ENCODE results near the gene STRN4. TPM values are rescaled to one million over a fixed set of nuclear protein-coding genes. Genes with fewer than 3 reads are reported as not detected.

Gene STRN4
- total RNA-seq, 6 donors from 2014 or later: 59.8 to 168 (median 83.7) TPM

GRCh38 chr19:46759206-46759605 lies 13.0 kb upstream of the STRN4 start:
- H3K4me1 ChIP-seq: peaks cover 10 to 25% (median 17%) of the 10 kb centered on the region in 4 donors
- DNase-seq (no peak), ATAC-seq (ENCODE audit: low FRiP score in 2 of 2) (no peak)
- TF ChIP-seq POLR2AphosphoS5 (IDR thresholded peaks at IDR 0.05): no peak
- TF ChIP-seq POLR2A (IDR thresholded peaks at IDR 0.05): no peak
- no peak for TF ChIP-seq EP300 (IDR thresholded peaks at IDR 0.05)
- TF ChIP-seq CTCF (IDR thresholded peaks at IDR 0.05): no peak
- no peaks in the 10 kb centered on the region for H3K27me3 ChIP-seq
- WGBS, 2 donors: 77% methylated on average over 6 of the region's 6 CpGs
- no peak overlapping the region for H3K27ac ChIP-seq
- H3K4me3 ChIP-seq: no peak overlapping the region
- no peaks in the 10 kb centered on the region for H3K9me3 ChIP-seq
- peaks cover 0 to 13% (median 6%) of the 10 kb centered on the region in 4 donors for H3K36me3 ChIP-seq

- TF ChIP-seq POLR2A (IDR thresholded peaks at IDR 0.05): no peak
- no peak for TF ChIP-seq CTCF (IDR thresholded peaks at IDR 0.05)
- TF ChIP-seq POLR2AphosphoS5 (IDR thresholded peaks at IDR 0.05): no peak
- no peak for TF ChIP-seq EP300 (IDR thresholded peaks at IDR 0.05)
These were observed 10.3 kb upstream of the STRN4 start for GRCh38 chr19:46756544-46756888.

GRCh38 chr19:46755853-46756543 lies 9.7 kb upstream of the STRN4 start:
- H3K27ac ChIP-seq: peak overlapping the region in 2 of 4 donors; percentile 39 to 72
- H3K4me1 ChIP-seq: peaks cover 10 to 25% (median 17%) of the 10 kb centered on the region in 4 donors
- no peaks in the 10 kb centered on the region for H3K9me3 ChIP-seq
- no peak overlapping the region for H3K4me3 ChIP-seq
- TF ChIP-seq EP300 (IDR thresholded peaks at IDR 0.05) (no peak), CTCF (IDR thresholded peaks at IDR 0.05) (no peak), POLR2AphosphoS5 (IDR thresholded peaks at IDR 0.05) (no peak)
- ATAC-seq (ENCODE audit: low FRiP score in 2 of 2): no peak
- 93 to 96% methylated on average over 60 to 86 of the region's 86 CpGs for WGBS, 2 donors
- H3K27me3 ChIP-seq: no peaks in the 10 kb centered on the region
- DNase-seq: peak in 1 of 2 donors; percentile 86
- peaks cover 0 to 14% (median 6%) of the 10 kb centered on the region in 4 donors for H3K36me3 ChIP-seq

More at GRCh38 chr19:46756544-46756888, 10.3 kb upstream of the STRN4 start:
- WGBS, 2 donors: 74 to 80% methylated on average over 26 to 30 of the region's 30 CpGs
- H3K27ac ChIP-seq: no peak overlapping the region
- H3K9me3 ChIP-seq: no peaks in the 10 kb centered on the region
- H3K4me1 ChIP-seq: peaks cover 10 to 25% (median 17%) of the 10 kb centered on the region in 4 donors
- ATAC-seq (ENCODE audit: low FRiP score in 2 of 2) (no peak), DNase-seq (no peak)
- peaks cover 0 to 13% (median 6%) of the 10 kb centered on the region in 4 donors for H3K36me3 ChIP-seq
- no peaks in the 10 kb centered on the region for H3K27me3 ChIP-seq
- H3K4me3 ChIP-seq: no peak overlapping the region

DNA sequence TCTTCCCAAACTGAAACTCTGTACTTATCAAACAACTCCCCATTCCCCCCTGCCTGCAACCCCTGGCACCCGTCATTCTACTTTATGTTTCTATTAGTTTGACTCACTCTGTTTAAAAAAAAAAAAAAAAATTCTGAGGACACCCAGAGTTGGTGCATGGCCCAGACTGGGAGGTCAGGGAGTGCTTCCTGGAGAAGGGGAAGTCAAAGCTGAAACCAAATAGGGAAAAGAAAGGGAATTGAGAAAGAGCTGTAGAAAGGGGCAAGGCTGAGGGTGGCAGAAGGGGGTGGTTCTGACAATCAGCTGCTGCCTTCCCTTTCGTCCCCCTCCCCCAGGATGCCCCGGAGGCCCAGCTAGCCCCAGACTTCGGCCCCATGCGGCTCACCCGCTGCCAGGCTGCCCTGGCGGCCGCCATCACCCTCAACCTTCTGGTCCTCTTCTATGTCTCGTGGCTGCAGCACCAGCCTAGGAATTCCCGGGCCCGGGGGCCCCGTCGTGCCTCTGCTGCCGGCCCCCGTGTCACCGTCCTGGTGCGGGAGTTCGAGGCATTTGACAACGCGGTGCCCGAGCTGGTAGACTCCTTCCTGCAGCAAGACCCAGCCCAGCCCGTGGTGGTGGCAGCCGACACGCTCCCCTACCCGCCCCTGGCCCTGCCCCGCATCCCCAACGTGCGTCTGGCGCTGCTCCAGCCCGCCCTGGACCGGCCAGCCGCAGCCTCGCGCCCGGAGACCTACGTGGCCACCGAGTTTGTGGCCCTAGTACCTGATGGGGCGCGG lies 9.0 kb upstream of the STRN4 start:
- Histone ChIP-seq H3K9me3 (no peaks in the 10 kb centered on the region), H3K4me3 (no peak overlapping the region), H3K27me3 (no peaks in the 10 kb centered on the region), H3K4me1 (peaks cover 10 to 25% (median 17%) of the 10 kb centered on the region in 4 donors), H3K36me3 (peaks cover 0 to 21% (median 6%) of the 10 kb centered on the region in 4 donors), H3K27ac (peak overlapping the region in 2 of 4 donors; percentile 39 to 72)
- ATAC-seq (ENCODE audit: low FRiP score in 2 of 2) (peak; percentile 5 to 27), DNase-seq (peak in 1 of 2 donors; percentile 85)
- TF ChIP-seq POLR2AphosphoS5 (IDR thresholded peaks at IDR 0.05) (peak in 1 of 2 donors; percentile 16), CTCF (IDR thresholded peaks at IDR 0.05) (no peak), EP300 (IDR thresholded peaks at IDR 0.05) (no peak), POLR2A (IDR thresholded peaks at IDR 0.05) (no peak)
- WGBS, 2 donors: 76 to 82% methylated on average over 15 to 32 of the region's 39 CpGs
